Measurements from ENCODE around the gene FAM168B. TPM values are rescaled to one million over a fixed set of nuclear protein-coding genes. Genes with fewer than 3 reads are reported as not detected.

FAM168B gene
- total RNA-seq, 1 donor from 2014 or later, result 90.5 TPM

DNA sequence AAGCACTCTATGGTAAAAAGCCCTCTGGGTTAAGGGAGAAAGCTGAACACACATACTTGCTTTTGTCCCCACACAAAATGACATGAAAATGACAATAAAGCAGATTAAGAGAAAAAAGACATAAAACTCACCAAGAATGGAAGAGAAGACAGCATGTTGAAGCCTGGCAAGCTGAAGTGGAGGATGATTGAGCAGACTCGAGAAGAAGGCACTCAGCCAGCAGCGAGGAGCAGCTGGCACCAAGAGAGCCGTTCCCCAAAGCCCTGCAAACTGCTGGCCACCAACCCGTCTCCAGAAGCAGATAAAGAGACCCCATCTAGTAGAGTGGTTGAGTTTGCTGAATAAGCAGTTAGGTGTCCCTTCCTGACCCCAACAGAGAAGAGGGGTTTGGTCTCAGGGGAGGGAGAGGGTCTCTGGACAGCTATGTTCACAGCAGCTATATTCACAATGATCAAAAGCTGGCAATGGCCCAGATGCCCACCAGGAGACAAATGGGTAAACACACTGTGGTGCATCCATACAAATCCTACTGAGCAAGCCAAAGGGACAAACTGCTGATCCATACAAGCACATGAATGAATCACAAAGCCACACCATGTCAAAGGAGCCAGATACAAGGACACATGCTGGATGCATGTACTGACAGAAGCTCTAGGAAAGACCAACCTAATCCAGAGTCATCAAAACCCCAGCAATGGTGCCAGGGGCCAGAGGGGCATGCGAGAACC is 36.9 kb downstream of the FAM168B start:
- no peak for DNase-seq (ENCODE audit: low spot score)

DNA sequence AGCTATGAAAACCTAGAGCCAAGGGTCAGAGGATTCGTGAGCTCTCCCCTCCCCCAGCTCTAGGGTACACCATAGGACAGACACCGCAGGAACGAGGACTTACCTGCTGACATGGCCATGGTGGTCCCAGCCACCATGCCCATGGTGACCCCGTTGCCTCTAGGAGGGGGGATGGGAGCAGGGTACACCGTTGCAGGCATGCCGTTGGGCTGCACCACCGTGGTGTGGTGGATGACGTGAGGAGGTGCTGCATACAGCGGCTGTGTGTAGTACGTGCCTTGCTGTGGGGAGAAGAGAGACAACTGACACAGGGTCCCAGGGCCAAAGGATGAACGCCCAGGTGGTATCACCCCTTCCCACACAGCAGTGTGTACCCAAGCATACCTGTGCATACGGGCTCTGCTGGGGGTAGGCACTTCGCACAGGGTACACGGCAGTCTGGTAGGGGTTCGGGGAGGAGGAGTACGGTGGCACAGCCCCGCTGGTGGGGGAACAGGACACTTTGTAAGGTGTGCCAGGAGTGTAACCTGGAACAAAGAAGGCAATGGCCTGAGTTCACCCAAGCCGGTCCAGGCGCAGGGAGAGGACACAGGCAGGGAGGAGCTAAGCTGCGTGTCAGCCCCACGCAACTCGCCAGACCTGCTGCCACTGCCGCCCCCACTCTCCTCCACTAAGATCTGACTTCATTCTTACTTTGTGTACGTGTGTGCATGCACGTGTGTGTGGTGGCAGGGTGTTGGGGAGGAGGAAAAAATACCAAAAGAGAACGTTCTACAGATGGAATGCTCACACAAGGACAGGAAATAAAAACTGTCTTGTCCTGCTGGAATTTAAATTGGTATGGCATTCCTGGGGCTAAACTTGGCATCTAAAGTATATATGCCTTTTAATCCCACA is 37.8 kb downstream of the FAM168B start:
- no peak for DNase-seq (ENCODE audit: low spot score)

DNA sequence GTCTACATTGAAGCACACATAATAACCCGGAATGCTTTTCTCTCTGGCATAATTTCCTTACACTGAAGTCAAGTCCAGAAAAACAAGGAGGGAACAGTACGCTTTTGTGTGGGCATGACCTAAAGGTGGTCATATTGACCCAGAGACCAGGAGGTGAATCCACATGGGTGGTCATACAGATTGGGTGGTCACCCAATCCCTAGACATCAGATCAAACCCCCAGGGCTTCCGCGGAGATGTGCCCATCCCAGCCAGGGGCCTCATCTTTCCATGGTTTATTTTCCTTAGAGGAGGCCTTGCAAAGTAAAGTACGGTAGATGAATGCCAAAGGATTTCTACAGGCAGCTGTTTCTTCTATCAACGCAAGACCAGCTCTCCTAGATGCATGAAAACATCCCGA is 38.8 kb downstream of the FAM168B start:
- no peak for DNase-seq (ENCODE audit: low spot score)

- no peak for DNase-seq (ENCODE audit: low spot score)
Observed at GRCh38 chr2:131052741-131053263, 40.5 kb downstream of the FAM168B start.

DNA sequence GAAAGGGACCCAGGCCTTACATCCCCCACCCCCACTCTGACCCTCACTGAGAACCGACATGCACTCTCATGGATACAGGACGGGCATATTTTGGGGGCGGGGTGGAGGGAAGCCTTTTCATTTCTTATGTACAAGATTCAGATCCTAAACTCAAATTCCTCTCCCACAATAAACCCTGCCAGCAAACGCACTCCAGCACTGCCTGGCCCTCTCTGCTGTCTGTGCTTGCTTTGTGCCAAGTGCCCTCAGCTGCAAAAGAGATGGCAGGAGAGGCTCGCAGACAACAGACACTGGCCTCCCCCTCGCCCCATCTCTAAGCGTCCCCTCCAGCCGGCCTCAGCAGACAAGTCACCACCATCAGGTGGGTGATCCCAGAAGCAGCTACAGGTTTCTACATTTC is 42.4 kb downstream of the FAM168B start:
- no peak for DNase-seq (ENCODE audit: low spot score)

DNA sequence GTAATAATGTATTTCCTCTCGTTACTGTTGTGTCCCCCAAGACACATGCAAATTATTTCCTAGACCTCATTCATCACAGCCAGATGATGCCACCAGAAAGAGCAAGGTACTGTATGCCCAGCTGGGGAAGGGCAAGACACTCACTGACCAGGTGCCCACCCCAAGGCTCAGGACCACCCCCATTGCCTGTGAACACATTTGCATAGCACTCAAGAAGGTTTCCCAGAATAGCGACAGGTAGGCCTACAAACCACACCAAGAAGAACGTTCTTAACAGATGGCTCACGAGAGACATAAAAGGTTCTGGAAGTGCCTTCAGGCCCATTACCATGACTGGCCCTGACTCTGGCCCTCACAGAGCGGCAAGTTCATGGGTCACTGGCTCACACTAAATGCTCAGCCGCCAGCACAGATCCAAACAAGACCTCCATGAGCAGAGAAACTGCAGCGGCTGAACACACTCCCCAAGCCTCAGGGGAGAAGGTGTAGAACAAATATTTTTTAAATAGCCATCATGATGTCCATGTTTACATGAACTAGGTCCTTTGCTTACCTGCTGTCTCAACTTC is 44.0 kb downstream of the FAM168B start:
- no peak for DNase-seq (ENCODE audit: low spot score)

DNA sequence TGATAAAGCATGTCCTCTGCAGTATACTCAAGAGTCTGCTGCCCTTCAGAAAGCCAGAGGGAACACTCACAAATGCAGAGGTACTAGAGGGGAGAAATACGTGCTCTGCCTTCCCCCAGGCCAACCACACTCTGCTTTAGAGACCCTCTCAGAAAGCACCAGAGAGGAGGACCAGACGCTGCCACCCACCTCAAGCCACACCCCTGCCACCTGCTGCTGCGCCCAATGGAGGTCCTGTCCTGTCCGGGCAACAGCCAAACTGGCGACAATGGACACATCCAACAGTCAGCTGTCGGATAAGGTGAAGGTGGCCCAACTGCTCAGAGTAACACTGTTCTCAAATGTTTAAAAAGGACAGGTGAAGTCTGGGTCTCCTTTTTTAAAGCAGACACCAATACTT is 44.6 kb downstream of the FAM168B start:
- no peak for DNase-seq (ENCODE audit: low spot score)

- DNase-seq (ENCODE audit: low spot score), result no peak
Observed at GRCh38 chr2:131047920-131048560, 45.2 kb downstream of the FAM168B start.

DNA sequence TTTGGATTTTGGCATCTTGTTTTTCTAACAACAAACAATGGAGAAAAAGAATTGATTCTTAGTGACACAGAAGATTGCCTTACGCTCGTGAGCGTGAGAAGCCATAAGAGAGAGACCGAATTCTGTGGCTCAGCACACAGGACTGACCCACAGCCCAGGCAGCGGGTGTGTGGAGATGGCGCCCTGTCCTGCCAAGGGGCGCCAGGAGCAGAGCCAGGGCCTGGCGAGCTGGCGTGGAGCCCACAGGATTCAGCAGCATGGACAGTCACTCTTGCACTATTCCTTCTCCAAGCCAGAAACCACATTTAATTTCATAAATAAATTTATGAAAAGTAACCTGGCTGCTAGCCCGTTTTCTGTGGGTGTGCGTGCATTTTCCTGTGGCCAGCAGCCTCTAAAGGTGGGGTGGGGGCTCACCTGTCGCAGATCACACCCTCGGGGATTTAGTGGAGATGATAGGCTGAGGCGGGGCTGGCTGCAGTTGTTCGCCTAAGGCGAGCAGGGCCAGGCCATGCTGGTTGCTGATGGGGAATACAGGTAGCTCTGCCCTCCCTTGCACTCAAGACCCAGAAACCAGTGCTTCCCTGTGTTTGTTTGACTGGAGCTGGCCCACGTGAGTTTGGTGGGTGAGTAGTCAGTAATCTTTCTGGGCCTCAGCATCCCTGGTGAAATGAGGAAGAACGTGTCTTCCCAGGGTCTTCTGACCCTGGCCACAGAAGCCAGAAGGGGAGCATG is 46.2 kb downstream of the FAM168B start:
- DNase-seq (ENCODE audit: low spot score), result no peak

GRCh38 chr2:131046028-131046917 is 47.0 kb downstream of the FAM168B start:
- no peak for DNase-seq (ENCODE audit: low spot score)

DNA sequence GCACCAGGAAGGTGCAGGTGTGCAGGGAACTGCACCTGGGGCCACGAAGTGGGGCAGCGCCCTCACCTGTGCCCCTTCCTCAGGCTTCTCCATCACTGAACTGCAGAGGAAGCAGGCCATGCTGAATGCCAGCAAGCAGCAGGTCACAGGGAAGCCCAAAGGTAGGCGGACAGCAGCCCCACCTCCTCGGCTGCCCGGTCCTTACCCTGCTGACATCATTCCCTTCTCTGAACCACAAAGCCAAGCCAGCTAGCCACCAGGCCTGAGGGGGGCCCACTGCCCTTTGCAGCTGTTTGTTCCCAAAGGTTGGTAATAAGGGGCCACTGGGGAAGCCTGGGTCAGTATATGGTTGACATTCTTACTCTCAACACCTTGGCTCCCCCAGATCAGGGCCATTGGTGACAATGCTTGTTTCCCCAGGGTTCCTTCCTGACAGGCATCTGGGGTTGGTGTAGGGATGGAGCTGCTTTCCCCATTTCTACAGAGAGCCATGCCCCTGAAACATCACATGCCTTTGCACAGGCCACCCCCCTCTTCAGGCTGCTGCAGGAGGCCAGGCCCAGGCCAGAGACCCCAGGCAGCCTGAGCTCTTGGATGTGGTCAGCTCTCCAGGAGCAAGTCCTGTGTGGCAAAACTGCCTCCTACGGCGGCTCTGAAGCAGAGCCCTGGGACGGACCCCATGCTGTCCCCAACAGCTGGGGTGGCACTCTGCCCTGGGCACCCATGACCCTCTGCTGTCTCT is 47.8 kb downstream of the FAM168B start:
- DNase-seq (ENCODE audit: low spot score), result no peak

DNA sequence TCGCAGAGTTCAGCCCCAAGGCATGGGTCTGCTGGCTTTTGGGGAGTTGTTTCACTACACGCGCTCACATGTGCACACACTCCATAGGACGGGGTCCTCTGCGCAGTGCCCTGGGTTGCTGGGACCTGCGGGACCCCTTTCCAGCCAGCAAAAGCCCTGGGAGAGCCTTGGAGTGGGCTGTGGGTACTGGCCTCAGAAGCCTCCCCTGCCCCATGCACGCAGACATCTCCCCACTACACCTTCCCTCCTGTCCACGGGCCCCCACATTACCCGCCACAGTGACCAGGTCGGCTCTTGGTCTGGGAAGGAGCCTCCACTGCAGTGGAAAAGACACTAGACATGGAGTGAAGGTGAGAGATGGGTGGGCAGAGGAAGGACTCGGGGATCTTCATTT is 48.5 kb downstream of the FAM168B start:
- no peak for DNase-seq (ENCODE audit: low spot score)

GRCh38 chr2:131044075-131044756 is 49.0 kb downstream of the FAM168B start:
- DNase-seq (ENCODE audit: low spot score), result no peak

GRCh38 chr2:131043199-131044074 is 49.8 kb downstream of the FAM168B start:
- DNase-seq (ENCODE audit: low spot score), result no peak

DNA sequence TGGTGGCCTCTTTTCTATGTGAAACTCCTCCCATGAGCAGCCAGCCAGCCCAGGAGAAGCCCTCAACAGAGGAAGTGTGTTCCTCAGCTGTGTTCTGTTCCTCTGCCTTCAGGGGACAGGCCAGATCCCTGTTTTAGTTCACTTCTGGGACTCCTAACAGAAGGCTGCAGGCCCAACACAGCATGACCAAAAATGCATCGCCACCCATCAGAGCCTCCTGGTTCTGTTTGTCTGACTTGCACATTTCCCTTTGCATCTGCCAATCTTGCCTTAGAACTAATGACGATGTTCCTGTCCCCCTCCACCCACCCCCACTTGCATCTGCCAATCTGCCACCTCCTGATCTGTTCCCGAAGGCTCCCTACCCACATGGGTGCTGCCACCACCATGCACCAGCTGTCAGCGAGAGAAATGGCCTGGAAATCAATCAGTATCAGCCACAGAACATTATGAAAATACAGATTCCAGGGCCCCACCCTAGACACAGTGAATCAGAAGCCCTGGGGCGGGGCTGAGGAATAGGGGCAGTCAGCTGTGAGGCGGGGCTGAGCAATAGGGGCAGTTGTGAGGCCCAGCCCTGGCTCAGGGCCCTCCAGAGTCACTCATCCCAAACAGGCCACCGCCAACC is 51.0 kb downstream of the FAM168B start:
- DNase-seq (ENCODE audit: low spot score), result no peak

- DNase-seq (ENCODE audit: low spot score), result no peak
Observed at GRCh38 chr2:131041402-131042147, 51.7 kb downstream of the FAM168B start.

Measured in mucosa of gallbladder (tissue), 1 donor.